DMS53 treated with DMSO at 0.1 percent for 48 hours (cell line): ENCODE measurements around the gene MRPL36.
"Not testable (repeated sequence)": the region's sequence is repeated elsewhere in the genome, so short reads cannot be mapped to it uniquely, and the experiment has no call there.

Experiments
- DNase-seq: peaks from one replicate; lab custom pipeline; 2025; ENCODE audit not compliant: unreplicated experiment; lab: John Stamatoyannopoulos, UW

MRPL36 gene

DNA sequence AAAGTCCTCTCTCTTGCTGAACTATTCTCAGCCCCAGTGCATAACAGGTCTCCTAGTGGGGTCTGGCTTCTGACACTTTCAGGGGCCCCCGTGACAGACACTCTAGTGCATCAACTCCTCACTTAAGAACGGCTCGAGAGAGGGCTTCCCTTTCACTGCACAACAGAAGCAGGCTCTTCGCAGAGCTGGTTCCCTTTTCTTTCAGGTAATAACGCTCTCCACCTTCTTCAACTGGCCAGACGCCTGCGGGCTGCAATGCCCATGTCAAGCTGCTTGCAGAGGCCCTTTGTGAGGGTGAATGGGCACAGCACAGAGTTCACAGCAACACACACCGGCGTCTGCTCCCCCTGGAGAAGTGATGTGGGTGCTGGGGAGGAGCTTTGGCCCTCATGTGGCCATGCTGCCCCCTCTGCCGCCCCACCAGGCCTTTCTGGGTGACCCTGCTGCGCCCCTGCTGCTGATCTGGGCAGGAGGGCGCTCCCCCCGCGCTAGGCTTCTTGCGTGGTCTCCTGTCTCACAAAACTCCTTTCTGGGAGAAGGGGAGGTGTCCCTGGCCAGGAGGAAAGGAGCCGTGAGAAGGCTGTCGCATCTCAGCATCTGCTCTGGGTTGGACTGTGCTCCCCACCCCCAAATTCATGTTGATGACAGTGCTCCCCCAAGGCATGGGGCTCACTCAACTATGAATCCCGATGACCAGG lies 2.4 kb downstream of the MRPL36 start:
- DNase-seq = no peak

DNA sequence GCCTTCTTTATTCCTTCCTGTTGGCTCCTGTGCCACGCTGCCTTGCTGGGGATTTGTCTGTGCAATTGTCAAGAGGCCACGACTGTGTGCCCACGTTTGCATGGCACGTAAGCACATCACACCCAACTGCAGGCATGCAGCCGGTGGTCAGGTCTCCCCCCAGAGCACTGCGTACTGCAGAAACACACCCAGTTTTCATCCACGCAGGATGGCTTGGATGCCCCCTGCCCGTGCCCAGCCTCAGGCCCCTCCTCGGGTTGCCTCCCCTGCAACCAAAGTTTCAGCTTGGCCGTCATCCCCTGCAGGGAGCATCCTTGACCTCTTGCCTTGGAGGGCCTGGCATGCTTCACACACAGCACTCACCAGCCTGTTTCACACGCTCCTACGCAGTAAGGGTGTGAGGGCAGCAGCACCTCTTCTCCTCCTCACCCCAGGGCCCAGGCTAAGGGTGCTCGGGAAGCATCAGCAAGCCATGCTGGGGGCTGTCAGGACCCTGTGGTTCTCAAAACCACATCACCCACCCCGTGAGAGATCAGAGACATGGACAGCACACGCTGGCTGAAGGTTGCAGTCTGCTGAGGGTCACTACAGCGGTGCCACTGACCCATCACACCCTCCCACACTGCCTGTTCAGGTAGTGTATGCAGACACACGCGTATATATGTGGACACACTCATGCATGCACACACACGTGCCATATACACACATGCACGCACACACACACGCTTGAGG lies 3.1 kb downstream of the MRPL36 start:
- DNase-seq = no peak

DNA sequence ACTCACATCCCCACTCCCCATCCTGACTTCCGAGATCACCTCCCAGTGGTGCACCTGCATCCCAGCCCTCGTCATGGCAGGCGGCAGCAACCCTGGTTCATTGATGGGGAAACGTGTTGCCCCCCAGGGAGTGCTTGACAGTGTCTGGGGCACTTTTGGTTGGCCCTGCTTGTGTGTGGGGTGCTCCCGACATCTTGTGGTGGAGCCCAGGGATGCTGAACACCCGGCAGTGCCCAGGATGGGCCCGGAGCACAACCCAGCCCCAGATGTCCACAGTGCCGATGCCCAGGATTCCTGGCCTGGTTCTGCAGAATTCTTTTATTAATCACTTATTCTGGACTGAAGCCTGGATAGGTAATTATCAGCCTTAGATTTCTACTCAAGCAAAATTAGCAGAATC lies 3.7 kb downstream of the MRPL36 start:
- DNase-seq = no peak

DNA sequence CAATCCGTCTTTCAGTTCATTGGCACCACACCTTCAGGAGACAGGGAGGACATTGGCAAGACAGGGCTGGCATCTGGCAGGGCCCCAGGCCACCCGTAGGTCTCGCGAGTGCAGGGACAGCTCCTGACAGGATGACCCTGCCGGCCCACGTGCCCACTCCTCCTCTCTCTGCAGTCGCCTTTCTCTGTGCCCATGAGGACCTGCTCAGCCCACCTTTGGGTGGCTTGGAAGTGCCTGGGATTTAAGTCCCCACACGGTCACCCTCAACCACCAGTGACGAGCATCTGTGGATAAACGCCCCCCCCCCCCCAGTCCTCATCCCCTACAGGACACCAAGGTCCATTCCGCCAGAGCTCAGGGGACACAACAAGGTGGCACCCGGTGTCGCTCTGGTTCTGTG lies 4.1 kb downstream of the MRPL36 start:
- no peak for DNase-seq

DNA sequence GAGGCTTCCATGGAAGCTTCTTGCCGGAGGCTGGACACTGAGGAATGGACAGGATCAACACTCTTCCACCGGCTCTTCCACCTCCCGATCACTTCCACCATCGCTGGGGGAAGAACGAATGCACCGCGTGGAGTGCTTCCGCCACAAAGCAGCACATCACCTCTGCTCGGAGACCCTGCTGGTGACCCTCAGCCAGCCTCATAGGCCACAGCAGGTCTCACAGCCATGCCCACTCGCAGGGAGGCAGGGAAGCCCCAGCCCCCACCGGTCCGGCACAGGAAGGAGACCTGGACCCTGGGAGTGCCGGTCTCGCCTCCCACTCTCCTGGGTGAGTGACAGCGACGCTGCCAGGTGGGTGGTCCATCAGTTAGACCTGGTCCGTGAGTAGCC lies 4.7 kb downstream of the MRPL36 start:
- DNase-seq = no peak

DNA sequence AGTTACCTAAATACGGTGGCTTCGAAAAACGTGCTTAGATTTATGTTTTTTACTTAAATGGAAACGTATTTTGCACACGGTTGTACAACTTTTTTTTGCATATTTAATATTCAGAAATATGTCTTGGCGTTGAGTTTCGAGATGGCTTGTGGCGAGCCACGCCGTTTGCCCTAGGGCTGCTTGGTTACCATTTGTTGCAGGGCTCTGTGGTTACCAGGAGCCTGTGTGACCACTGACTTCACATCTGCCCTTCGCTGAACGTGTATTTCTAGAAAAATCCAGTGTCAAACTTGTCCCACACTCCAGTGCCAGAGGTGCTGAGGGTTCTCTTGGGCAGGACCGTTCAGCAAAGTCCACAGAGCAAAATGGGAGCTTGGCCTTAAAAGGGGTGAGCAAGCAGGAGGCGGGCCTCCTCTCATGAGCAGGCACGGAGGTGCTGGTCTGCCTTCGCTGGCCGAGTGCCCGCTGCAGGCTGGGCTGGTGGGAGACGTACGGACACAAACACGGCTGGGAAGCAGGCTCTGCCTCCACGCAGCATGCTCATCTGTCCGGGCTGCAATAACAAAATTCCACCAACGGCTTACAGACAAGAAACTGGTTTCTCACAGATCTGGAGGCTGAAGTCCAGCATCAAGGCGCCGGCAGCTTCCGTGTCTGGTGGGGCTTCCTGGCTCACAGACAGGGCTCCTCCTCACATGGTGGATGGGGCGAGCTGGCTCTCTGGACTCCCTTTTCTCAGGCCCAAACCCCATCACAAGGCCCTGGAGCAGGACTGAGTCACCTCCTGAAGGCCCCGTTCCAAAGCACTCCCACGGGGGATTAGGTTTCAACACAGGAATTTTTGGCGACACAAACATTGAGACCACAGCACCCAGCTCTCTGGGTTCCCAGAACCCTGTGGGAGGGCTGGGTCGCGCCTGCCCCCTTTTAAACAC lies 5.4 kb downstream of the MRPL36 start:
- no peak for DNase-seq

DNA sequence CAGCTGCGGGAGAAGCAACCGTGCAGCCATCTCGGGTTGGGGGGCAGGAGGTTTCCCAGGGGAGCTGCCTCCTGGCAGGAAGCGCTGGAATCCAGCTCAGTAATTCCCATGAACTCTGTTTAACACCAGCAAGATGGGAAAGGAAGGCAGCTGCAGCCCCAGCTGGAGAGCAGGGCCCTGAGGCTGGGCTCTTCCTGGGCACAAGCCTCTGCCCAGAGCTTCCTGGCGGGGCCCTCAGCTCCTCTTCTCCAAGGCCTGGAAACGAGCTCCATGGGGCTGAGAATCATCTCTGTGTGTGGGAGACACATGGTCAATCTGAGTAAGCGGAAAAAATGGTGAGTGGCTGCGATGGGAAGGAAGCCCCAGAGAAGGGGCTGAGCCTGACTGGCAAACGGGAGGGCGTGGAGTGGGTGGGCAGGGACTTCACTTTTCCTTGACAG lies 6.3 kb downstream of the MRPL36 start:
- no peak for DNase-seq

DNA sequence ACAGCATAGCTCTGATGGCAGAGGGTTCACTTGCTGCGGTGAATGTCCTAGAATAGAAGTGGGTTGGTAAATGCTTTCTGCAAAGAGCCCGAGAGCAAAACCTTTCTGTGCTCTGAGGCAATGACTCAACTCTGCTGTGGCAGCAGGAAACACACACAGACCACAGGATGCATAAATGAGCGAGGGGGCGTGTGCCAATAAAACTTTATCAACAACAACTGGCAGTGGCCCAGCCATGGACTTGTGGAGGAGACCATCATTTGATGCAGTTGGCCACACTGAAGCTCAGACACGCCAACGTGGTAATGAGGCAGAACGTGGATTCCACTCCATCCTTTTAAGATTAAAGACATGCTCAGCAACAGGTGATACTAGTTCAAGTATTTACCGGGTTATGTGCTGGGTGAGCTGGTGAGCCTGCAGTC lies 6.8 kb downstream of the MRPL36 start:
- no peak for DNase-seq

DNA sequence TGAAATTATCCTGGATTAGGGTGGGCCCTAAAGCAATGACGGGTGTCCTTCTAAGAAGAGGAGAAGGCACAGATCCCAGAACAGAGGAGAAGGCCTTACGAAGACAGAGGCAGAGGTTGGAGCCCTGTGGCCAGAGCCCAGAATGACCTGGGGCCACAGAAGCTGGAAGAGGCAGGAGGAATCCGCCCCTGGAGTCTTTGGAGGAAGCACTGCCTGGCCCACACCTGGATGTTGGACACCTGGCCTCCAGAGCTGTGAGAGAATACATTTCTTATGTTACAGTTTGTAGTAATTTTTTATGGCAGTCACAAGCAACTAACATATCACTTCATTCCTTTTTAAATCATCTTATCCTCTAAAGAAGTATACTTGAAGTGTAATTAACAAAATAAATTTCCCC lies 8.5 kb downstream of the MRPL36 start:
- DNase-seq = no peak

DNA sequence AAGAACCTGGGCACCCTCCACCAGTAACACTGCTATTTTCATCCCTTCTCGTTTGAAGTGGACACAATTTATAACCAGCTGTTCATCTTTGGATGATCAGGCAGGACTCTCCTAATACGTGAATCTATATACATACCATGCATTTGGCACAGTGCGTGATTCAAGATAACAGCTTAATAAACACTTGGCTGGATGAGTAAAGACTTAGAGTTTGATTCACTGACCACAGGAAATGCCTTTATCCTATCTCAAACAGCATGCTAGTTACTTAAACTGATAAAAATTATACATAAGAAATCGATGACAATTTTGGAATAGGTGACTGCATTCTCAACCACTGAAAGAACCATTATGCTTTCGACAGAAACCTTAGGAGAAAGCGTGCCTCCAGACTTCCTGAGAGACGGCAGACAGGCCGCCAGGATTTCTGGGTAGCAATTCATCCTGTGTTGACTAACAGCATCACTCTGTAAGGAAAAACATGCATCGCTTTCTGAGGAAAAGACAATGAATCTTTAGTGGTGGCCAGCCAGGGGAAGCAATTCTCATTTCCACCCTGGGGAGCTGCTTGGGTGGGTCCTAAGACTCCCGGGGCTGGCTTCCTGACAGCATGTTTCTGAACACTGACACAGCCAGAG lies 9.7 kb downstream of the MRPL36 start:
- DNase-seq = no peak

DNA sequence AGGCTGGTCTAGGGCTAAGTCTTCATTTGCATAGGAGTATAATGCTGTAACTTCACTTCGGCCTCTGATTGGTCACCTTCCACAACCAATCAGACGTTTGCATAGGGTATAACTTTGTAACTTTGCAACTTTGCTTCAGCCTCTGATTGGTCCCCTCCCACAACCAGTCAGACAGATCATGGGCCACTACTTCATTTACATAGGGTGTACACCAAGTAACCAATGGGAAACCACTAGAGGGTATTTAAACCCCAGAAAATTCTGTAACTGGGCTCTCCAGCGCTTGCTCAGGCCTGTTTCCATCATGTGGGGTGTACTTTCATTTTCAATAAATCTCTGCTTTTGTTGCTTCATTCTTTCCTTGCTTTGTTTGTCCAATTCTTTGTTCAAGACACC lies 10.2 kb downstream of the MRPL36 start:
- DNase-seq = not testable (repeated sequence)

DNA sequence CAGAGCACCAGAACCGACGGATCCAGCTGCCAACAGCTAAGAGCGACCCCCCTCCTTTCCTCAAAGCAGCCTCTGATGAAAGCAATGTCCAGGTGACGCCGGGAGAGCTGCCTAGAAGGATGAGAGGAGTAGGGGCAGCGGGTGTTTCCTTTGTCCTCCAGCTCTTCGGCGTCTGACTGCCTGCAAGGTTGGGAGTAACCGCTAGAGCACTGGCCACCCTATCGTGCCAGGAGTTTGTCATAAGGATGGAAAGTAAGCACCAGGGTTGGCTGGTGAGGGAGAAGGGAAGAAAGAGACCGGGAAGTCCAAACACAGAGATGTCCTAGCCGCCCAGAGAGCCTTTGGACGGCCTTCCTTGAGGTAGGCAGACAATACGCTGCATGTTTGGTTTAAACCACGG lies 10.8 kb downstream of the MRPL36 start:
- DNase-seq = no peak

DNA sequence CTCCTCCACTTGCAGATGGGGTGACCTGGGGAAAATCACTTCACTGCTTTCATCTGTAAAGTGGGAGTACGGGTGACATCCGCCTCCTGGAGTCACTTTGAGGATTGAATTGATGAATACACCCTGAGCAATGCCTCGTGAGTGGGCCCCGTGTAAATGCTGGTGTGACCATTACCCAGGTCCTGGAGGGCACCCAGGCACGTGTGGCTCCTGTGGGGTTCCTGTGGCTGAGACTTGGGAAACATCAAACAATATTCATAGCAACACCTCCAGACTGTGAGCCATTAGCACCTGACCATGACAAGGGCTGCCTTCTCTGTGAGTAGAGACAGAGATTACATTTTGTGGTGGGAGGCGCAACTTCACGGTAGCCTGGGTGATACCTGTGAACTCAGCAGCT lies 11.4 kb downstream of the MRPL36 start:
- no peak for DNase-seq

DNA sequence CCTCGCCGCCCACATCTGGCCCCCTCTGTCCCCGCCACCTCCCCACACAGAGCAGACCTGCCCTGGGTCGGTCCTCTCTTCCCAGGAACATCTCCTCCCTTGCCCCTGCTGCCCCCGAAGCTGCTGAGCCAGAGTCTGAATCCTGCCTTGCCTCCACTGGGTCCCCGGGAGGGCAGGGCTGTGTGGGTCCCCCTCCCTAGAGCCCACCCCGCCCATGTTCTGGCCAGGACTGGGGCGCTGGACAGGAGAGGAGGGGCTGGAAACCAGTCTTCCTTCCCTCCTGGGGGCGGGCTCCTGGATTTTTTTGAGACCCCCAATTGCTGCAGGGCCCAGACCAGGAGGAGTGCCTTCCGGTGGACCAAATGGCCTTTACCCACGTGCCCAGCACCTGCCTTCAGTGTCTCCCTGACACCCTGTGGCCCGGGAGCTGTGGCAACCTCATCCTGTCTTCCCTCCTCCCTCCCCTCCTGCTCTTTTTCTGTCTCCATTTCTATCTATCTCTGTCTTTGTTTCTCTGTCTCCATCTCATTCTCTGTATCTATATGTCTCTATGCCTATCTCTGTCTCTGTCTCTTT lies 12.1 kb downstream of the MRPL36 start:
- no peak for DNase-seq

DNA sequence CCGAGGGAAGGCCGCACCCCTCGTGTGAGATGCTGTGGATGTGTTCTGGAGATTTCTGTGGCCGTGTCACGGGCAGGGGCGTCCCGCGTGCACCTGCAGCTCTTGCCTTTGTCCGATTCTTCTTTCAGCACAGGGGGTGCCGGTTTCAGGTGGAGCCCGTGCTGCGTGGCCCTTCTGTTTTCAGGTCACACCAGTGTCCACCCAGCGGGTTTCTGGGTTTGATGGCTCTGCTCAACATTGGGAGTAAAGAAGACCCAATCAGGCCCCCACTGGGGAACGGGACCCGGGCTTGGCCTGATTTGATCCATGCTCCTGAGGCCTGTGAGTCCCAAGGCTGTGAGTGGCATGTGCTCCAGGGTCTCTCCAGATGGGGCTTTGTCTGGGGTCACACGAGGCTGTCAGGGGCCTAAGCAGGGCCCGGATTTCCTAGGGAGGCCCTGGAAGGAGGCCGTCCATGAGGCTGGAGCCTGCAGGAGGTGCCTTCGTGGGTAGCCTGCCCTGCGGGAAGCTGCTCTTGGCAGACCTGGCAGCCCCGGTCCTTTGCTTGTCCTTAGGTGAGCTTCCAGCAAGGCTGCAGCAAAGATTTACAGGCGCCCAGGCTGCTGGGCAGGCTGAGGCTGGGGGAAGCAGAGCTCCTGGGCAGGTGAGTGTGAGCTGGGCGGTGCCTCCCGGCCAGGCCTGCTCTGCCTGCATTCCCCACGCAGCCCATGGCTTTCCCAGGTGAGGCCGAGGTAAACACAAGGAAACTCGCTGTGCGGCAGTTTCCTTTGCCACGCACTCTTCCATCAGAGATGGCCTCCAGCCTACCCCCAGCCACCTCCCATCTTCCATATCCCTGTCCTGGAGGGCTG lies 12.8 kb downstream of the MRPL36 start:
- no peak for DNase-seq

DNA sequence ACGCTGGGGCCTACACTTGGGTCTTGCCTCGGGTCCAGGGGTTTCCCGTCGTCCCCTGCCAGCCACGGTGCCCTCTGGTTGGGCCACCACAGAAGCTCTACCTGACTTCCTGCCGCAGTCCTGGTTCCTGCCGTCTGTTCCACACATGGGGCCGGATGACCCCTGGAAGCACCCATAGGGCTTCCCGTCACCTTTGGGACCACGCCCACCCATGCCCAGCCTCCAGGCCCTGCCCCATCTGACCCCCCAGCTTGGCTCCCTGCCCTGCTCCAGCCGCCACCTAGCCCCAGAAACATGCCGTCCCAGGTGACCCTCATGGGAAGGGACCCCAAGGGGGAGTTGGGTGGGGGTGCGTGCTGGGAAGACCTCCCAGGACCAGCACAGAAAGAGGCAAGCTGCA lies 13.7 kb downstream of the MRPL36 start:
- DNase-seq = no peak

DNA sequence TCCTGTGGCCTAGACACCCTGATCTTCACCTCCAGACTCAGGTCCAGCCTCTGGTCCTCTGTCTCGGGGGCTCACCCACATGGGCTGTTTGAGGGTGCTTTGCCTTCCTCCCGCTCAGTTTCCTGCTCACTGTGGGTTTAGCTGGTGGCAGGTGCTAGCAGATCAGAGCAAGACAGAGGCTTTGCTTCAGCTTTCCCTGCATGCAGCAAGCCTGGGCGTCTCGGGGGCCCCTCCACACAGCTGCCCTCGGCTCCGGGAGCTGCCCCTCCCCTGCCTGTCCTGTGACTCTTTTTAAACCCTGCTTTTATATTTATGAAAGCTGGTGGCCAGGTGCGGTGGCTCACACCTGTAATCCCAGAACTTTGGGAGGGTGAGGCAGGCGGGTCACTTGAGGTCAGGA lies 14.6 kb downstream of the MRPL36 start:
- DNase-seq = no peak

DNA sequence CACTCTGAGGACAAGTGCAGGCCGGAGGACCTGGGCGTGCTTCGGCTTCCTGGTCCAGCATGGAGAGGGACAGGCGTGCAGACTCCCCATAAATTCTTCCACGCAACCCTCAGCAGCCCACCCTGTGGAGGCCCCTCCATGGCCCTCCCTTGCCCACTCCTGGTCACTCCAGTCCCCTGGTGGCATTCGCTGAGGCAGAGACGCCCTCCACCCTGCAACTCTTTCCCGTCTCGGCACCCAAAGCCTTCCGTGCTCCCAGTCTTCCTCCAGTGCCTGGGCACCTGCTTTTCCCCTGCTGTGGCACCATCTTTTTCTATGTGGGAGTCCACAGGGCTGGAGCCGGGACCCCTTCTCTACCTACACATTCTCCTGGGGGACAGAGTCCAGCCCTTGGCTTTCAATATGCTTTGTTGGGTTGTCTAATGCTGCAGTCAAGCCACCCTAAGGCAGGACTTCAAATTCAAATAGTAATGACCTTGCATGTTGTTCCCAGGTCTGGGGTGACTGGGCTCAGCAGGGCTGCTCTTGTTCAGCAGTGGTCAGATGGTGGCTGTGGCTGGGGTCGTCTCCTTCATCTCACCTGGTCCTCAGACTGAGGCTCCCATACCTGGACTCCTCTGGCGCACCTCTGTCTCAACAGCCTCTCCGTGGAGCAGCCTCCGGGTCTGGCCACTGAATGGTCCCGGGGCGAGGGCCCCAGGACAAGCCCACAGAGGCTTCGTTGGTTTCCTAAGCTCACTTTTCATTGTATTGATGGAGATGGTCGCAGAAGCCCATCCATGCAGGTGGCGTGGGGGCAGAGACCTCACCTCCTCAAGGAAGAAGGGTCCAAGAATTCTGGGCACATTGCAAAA lies 15.2 kb downstream of the MRPL36 start:
- DNase-seq = no peak

DNA sequence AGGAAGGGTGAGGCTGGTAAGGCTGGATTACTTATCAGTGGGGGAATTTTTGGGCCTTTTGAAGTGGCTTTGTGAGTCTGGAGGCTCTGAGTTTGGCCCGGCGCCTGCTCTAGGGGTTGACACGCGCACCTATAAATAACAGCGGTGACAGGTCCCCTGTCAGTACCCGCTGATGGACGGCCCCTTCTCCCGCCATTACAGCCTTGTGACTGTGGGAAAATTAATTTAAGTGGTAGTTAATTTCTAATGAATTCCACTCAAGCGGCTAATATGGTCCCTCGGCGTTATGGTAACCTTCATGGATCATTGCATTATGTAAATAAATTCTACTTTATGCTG lies 16.5 kb downstream of the MRPL36 start:
- DNase-seq = no peak
